Body of pancreas (tissue), 4 donors: Measurements from ENCODE around the gene NGLY1. TPM values are rescaled to one million over a fixed set of nuclear protein-coding genes. Genes with fewer than 3 reads are reported as not detected.
A peak's percentile ranks its signal among the peaks of the same experiment; 100 is the strongest.

Experiments used
- ATAC-seq: fragments of 150-250 bp; one replicate; pipeline ENCODE4 v1.9.1; 2016
- DNase-seq, 4 donors: peaks; one replicate each; pipeline ENCODE4 v3.0.0-alpha.2; 2019
- H3K27ac ChIP-seq, 4 donors: fragments of 200-600 bp; sonication (generic); 1 replicate in 3 of 4; 2 replicates in 1 of 4; pipeline versions ENCODE4 v1.5.1 to v1.6.1; 2016 to 2019; ENCODE audit warnings: mild to moderate bottlenecking in 1 of 4, mixed read lengths in 1 of 4, moderate library complexity in 1 of 4
- H3K27me3 ChIP-seq, 2 donors: fragments of 200-600 bp; sonication (generic); one replicate each; pipeline ENCODE4 v1.6.0; 2016; ENCODE audit warnings: mild to moderate bottlenecking in 1 of 2
- H3K36me3 ChIP-seq, 2 donors: fragments of 200-600 bp; sonication (generic); replicated peaks in 1 of 2; 2 replicates each; pipeline ENCODE4 v1.5.1; 2016; ENCODE audit warnings: low read depth in 2 of 2; ENCODE audit not compliant: insufficient read depth in 1 of 2
- H3K4me1 ChIP-seq: fragments of 200-600 bp; sonication (generic); one replicate; pipeline ENCODE4 v1.6.0; 2016
- H3K4me3 ChIP-seq, 2 donors: fragments of 200-600 bp; sonication (generic); 1 replicate in 1 of 2; 2 replicates in 1 of 2; pipeline ENCODE4 v1.5.1; 2016 to 2019
- H3K9me3 ChIP-seq, 3 donors: fragments of 200-600 bp; sonication (generic); 1 replicate in 2 of 3; 2 replicates in 1 of 3; pipeline ENCODE4 v1.5.1; 2016
- POLR2A ChIP-seq, 3 donors: fragments of 450-650 bp; IDR thresholded peaks; one replicate each; pipeline ENCODE4 v1.6.1; 2016; ENCODE audit warnings: antibody characterized with exemption in 3 of 3, mild to moderate bottlenecking in 2 of 3
- WGBS, 2 donors: methylation state at CpG; one replicate each; pipeline ENCODE4 v1.1.5; 2017; 5-methylcytosine and 5-hydroxymethylcytosine counted together
- intact Hi-C: fragments of 100-400 bp; cut with DNase I; formaldehyde crosslinking; loops from one replicate; pipeline ENCODE4 v1.15.1; 2023
- total RNA-seq, 2 donors: library from RNA; depleted of rRNA; stranded (reverse); fragments of >200 nt; gene quantifications; one replicate each; pipeline ENCODE4 v1.1.0, GENCODE V29; 2016
- TF ChIP-seq, protein P1 (sequence below), 7 experiments: fragments of 450-650 bp in 4 of 7; fragments of 200-600 bp in 3 of 7; sonication (generic) in 3 of 7; IDR thresholded peaks; one replicate each; pipeline ENCODE4 v1.5.1; 2016 to 2019; ENCODE audit warnings: antibody characterized with exemption in 7 of 7

NGLY1 gene
- total RNA-seq, 2 donors from 2014 or later, result 26.2 to 42.2 TPM

DNA sequence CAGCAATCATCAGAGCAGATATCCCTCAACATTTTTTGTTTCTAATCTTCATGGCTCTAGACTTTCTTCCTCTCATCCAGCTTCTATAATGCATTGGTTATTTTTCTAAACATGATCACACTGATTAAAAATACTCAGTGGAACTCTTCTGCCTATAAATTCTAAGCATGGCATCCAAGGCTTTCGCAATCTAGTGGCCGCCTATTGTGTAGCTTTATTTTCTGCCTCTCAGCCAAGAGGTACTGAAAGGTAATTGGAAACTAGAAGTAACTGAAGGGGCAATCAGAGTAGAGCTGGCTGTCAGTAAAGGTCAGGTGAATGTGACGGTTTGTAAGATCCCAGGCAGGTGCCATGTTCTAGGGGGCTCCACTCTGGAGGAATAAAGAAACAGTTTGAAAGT is 40.1 kb upstream of the NGLY1 start:
- WGBS, 2 donors, result 89 to 93% methylated on average over 3 of the region's 3 CpGs
- no peak for TF ChIP-seq POLR2A (IDR thresholded peaks at IDR 0.05)
- TF ChIP-seq, protein P1, sequence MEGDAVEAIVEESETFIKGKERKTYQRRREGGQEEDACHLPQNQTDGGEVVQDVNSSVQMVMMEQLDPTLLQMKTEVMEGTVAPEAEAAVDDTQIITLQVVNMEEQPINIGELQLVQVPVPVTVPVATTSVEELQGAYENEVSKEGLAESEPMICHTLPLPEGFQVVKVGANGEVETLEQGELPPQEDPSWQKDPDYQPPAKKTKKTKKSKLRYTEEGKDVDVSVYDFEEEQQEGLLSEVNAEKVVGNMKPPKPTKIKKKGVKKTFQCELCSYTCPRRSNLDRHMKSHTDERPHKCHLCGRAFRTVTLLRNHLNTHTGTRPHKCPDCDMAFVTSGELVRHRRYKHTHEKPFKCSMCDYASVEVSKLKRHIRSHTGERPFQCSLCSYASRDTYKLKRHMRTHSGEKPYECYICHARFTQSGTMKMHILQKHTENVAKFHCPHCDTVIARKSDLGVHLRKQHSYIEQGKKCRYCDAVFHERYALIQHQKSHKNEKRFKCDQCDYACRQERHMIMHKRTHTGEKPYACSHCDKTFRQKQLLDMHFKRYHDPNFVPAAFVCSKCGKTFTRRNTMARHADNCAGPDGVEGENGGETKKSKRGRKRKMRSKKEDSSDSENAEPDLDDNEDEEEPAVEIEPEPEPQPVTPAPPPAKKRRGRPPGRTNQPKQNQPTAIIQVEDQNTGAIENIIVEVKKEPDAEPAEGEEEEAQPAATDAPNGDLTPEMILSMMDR (IDR thresholded peaks at IDR 0.05), result no peak
- no peak overlapping the region for H3K27ac ChIP-seq
- no peak for DNase-seq
- intact Hi-C loops, result no loop called here
- H3K9me3 ChIP-seq, result no peaks in the 10 kb centered on the region
- H3K4me3 ChIP-seq, result no peak overlapping the region
- H3K4me1 ChIP-seq, result no peaks in the 10 kb centered on the region
- H3K27me3 ChIP-seq, result no peaks in the 10 kb centered on the region
- ATAC-seq, result no peak
- no peaks in the 10 kb centered on the region for H3K36me3 ChIP-seq

GRCh38 chr3:25821746-25822573 is 38.7 kb upstream of the NGLY1 start:
- no peaks in the 10 kb centered on the region for H3K9me3 ChIP-seq
- intact Hi-C loops, result no loop called here
- no peak for TF ChIP-seq POLR2A (IDR thresholded peaks at IDR 0.05)
- TF ChIP-seq, protein P1 (IDR thresholded peaks at IDR 0.05), result no peak
- no peak for ATAC-seq
- H3K27ac ChIP-seq, result no peak overlapping the region
- no peaks in the 10 kb centered on the region for H3K27me3 ChIP-seq
- H3K36me3 ChIP-seq, result no peaks in the 10 kb centered on the region
- H3K4me3 ChIP-seq, result no peak overlapping the region
- H3K4me1 ChIP-seq, result no peaks in the 10 kb centered on the region
- whole genome bisulfite sequencing, 2 donors, result 58 to 71% methylated on average over 4 of the region's 4 CpGs
- DNase-seq, result no peak

DNA sequence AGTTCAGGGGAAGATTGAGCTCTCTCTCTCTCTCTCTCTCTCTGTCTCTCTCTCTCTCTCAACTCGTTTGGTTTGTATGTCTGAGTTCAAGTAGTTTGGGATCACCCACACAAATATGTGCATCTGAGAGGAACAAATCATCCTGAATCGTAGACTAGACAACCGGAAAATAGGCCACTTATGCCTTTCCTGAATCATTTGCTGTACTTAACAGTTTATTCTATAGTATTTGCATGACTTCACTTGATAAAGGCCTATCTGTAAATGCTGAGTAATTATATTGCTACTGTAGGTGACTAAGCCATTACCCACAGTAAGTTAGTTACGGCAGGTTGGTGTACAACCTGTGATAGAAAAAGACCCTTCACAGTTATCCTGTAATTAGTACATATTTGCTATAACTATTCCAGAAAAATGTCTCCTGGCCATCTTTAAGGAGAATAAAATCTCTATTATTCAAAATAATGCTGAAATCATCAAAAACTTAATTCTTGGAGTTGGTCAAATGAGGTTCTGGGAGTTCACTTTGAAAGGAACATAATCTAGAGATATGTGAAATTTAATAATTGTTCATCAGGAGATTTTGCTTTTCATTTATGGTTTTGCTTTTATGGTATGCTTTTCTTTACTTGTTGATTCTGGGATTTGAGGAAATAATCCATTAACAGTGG is 37.7 kb upstream of the NGLY1 start:
- 75 to 77% methylated on average over 4 of the region's 4 CpGs for WGBS, 2 donors

DNA sequence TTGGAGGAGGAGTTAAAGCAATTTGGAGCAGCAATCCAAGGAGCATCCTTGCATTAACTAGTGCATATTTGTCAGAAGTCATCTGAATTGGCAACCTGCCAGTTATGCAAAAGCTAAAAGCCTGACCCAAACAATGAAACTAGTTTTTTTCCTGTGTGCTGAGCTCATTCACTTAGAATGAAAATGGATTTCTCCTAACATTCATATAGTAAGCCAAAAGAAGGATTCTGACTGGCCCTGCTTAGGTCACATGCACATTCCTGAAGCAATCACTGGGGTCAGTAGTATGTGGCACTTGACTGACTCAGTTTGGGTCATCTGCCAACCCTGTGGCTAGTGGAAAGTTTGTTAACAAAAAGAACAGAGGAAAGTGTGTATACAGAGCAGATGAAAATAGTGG is 37.1 kb upstream of the NGLY1 start:
- intact Hi-C loops, result no loop called here
- Histone ChIP-seq H3K9me3 (no peaks in the 10 kb centered on the region), H3K4me1 (no peaks in the 10 kb centered on the region), H3K27ac (no peak overlapping the region), H3K4me3 (no peak overlapping the region), H3K36me3 (no peaks in the 10 kb centered on the region), H3K27me3 (no peaks in the 10 kb centered on the region)
- ATAC-seq, result peak; percentile 40
- DNase-seq, result peak in 2 of 4 donors; percentile 5 to 6
- no peak for TF ChIP-seq POLR2A (IDR thresholded peaks at IDR 0.05)
- TF ChIP-seq, protein P1 (IDR thresholded peaks at IDR 0.05), result no peak

More for the DNA sequence above, 37.7 kb upstream of the NGLY1 start:
- intact Hi-C loops, result no loop called here
- H3K27ac ChIP-seq, result no peak overlapping the region
- H3K4me3 ChIP-seq, result no peak overlapping the region
- no peak for ATAC-seq
- H3K36me3 ChIP-seq, result no peaks in the 10 kb centered on the region
- H3K27me3 ChIP-seq, result no peaks in the 10 kb centered on the region
- no peaks in the 10 kb centered on the region for H3K9me3 ChIP-seq
- TF ChIP-seq, protein P1 (IDR thresholded peaks at IDR 0.05), result no peak
- TF ChIP-seq POLR2A (IDR thresholded peaks at IDR 0.05), result no peak
- no peaks in the 10 kb centered on the region for H3K4me1 ChIP-seq
- no peak for DNase-seq
